GM18505 (cell line): ENCODE data around the gene MYL3.

Experiments used
- ATAC-seq: cut with Tn5 transposase; IDR thresholded peaks from one replicate; pipeline ENCODE4 v1.9.1; 2021; ENCODE audit not compliant: unreplicated experiment
- POLR2A ChIP-seq: IDR thresholded peaks from 4 replicates; pipeline ENCODE4 v1.6.1; 2011; ENCODE audit warnings: borderline replicate concordance; ENCODE audit not compliant: insufficient read depth, insufficient read length; ENCODE audit errors: extremely low read depth

Gene MYL3

DNA sequence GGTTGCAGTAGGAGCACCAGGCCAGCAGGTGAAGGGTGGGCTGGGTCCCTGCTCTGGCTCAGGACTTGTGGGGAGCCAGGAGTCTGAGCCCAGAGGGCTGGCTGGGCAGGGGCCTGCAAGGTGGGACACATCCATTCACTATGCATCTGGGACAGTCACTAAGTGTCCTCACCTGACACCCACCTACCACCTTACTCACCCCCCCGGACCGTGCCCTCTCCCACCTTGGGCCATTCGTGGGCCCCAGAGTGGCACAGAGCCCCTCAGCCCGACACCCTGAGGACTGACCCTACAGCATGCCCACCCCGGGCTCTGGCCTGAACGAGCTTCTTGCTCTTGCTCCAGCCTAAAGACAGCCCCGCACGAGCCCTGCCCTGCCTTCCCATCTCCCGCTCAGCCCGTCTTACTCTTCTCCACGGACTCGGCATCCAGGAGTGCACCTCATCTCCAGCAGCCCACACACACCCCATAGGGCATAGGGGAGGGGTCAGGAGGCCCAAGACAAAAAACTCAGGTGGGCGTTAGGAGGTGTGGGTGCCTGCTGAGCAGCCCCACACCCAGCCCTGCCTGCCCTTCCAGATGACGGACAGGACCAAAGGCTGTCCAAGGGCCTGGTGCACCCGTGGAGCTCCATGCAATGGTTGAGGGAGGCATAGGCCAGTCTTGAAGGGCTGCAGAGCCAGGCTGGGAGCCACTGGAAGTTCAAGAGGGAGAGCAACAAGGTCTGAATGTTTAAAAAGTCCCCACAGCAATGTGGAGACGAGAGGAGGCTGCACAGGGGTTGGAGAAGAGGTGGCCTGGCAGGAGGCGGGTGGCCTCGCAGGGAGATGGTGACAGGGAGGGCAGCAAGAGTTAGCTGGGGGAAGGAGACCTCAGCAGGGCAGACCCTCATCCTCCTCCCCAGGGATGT lies 41.3 kb upstream of the MYL3 start:
- TF ChIP-seq POLR2A, result no peak
- ATAC-seq, result no peak

- no peak for ATAC-seq
- no peak for TF ChIP-seq POLR2A
Measured at GRCh38 chr3:46903341-46904302, 40.4 kb upstream of the MYL3 start.

- ATAC-seq, result no peak
Measured at GRCh38 chr3:46902188-46902631, 39.0 kb upstream of the MYL3 start.

GRCh38 chr3:46901591-46902187 lies 38.4 kb upstream of the MYL3 start:
- no peak for TF ChIP-seq POLR2A
- ATAC-seq, result no peak

More at GRCh38 chr3:46902188-46902631, 39.0 kb upstream of the MYL3 start:
- no peak for TF ChIP-seq POLR2A

- no peak for TF ChIP-seq POLR2A
- ATAC-seq, result no peak
Measured at GRCh38 chr3:46901061-46901460, 37.8 kb upstream of the MYL3 start.

- no peak for ATAC-seq
- no peak for TF ChIP-seq POLR2A
Measured at GRCh38 chr3:46900356-46900755, 37.1 kb upstream of the MYL3 start.

- TF ChIP-seq POLR2A, result no peak
- no peak for ATAC-seq
Measured at GRCh38 chr3:46900007-46900292, 36.7 kb upstream of the MYL3 start.

DNA sequence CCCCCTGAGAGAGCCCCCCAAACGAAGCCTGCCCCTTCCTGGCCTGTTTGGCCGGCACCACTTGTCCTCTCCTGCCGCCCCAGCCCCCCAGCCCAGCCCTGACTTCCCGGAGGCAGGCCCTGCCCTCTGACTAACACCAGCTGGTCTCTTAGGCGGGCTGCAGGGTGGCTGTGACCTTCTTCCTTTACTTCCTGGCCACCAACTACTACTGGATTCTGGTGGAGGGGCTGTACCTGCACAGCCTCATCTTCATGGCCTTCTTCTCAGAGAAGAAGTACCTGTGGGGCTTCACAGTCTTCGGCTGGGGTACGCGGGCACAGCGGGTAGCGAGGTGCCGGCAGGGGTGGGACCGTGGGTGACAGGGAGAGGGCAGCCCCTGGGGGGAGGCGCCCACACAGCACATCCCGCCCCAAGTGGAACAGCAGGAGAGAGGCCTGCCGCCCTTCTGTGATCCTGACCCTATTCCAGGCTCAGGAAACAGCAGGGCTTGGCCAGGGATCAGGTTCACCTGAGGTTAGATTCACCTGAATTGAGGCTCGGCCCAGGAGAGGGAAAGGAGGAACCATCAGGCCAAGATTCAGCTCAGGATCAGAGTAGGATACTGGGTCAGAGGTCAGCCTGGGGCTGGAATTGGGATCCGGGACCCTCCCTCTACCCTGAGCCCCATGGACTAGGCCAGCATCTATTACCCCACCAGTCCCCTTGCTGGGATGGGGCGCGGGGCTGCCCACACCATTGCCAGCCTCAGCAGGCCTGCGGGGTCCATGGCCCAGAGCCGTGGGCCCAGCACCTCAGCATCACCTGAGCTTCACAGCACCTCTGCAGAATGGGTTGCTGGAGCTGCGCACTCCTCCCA lies 36.1 kb upstream of the MYL3 start:
- TF ChIP-seq POLR2A, result no peak
- ATAC-seq, result no peak

DNA sequence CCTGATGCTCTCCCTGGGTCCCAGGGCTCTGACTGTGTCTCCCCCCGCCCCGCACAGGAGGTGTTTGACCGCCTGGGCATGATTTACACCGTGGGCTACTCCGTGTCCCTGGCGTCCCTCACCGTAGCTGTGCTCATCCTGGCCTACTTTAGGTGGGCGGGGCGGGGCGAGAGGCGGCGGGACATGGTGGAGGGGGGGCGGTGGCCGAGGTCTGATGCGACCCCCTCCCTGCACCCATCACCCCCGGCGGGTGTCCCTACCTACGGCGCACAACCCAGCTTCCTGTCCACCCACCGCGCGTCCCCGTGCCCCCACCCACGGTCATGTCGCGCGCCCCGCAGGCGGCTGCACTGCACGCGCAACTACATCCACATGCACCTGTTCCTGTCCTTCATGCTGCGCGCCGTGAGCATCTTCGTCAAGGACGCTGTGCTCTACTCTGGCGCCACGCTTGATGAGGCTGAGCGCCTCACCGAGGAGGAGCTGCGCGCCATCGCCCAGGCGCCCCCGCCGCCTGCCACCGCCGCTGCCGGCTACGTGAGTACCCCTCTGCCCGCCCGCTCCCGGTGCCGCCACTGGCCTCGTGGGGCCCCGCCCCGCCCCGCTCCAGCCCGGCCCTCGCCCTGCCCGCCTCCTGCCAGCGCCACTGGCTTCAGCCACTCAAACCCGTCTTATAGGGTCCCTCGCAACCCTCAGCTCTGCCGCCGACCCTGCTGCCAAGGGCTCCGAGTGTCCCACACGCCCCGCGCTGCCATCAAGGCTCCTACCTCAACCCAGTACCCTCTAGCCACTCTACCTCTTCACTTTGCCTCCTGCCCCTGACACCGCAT lies 35.3 kb upstream of the MYL3 start:
- no peak for TF ChIP-seq POLR2A
- no peak for ATAC-seq

DNA sequence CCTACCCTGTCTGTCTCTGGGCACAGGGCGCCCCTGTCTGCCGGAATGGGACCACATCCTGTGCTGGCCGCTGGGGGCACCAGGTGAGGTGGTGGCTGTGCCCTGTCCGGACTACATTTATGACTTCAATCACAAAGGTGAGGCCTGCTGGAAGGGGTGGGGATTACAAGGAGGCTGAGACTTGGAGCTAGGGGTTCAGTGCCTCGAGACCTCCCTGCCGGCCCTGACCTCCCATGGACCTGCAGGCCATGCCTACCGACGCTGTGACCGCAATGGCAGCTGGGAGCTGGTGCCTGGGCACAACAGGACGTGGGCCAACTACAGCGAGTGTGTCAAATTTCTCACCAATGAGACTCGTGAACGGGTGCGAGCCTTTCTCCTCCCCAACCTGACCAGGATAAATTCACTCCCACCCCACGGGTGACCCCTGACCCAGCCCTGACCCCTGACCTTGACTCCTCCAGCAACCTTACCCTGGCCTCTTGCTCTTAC lies 34.6 kb upstream of the MYL3 start:
- no peak for ATAC-seq
- TF ChIP-seq POLR2A, result no peak

- no peak for TF ChIP-seq POLR2A
- ATAC-seq, result no peak
Measured at GRCh38 chr3:46897031-46897430, 33.8 kb upstream of the MYL3 start.
